DMS53 treated with DMSO at 0.1 percent for 48 hours (cell line): ENCODE results near the gene DNAJC15.
"Not testable (repeated sequence)": the region's sequence is repeated elsewhere in the genome, so short reads cannot be mapped to it uniquely, and the experiment has no call there.

Source experiments
- DNase-seq: peaks from one replicate; lab custom pipeline; 2025; ENCODE audit not compliant: unreplicated experiment; lab: John Stamatoyannopoulos, UW

DNAJC15 gene

DNA sequence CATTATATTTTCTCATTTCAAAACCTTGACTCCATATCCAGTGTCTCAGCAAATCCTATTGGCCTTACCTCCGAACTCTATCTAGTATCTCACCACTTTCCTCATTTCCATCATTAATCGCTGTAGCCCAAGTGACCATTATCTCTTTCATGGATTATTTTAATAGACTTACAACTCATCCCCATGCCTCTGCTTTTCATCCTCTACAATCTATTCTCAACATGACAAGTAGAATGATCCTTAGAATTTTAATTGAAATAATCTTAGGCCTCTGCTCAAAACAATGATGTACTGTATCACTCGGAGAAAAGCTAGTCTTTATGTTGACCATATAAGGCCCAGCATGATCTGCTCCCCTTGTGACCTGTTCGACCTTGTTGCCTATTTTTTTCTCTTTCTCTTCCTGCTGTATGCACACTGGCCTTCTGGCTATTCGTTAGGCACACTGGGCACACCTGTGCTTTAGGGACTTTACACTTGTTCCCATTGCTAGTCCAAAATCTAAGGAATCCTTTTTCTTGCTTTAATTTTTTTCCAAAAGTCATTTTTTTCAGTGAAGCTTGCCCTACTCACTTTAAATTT, 21.4 kb downstream of the DNAJC15 start:
- DNase-seq = no peak

- DNase-seq = not testable (repeated sequence)
Observed at GRCh38 chr13:43045302-43045773, 22.0 kb downstream of the DNAJC15 start.

GRCh38 chr13:43046259-43046658, 22.9 kb downstream of the DNAJC15 start:
- DNase-seq = no peak

DNA sequence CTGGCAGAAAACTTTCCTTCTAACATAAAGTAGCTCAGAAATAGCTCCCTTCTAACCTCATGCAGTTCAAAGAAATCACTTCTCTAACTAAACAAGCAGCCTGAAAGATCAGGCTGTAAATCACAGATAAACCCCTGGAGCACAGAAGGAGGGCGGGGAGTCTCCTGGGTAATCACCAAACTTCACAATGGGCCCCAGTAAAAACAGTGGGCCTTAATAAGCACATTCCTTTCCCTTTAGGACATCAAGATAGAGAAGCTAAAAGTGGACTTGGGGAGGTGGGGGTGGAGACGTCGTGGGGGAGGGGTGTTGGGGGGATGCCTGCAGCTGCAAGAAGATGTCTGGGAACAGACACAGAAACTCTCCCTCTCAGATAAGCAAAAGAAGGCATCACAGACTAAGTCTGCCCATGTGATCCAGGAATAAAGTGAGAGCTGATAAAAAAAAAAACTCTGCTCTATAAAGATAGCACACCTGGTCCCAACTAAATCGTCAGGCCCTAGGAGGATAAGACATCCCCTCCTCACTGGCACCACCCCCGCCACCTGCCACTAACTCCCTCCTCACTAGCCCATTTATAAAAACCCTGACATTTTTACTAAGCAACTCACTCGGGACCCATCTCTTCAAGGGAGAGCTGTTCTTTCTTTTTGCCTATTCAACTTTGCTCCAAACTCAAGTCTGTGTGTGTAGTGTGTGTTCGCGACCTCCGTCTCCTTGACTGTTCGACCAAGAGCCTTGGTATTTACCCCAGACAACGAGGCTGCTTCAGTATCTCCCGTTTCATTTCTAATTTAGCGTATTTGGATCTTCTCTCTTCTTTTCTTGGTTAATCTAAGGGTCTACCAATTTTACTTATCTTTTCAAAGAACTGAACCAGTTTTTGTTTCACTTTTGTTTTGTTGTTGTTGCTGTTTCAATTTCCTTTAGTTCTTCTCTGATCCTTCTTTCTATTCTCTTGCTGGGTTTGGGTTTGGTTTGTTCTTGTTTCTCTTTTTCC, 31.7 kb downstream of the DNAJC15 start:
- no peak for DNase-seq

- DNase-seq = no peak
Observed at GRCh38 chr13:43057653-43058317, 34.4 kb downstream of the DNAJC15 start.

DNA sequence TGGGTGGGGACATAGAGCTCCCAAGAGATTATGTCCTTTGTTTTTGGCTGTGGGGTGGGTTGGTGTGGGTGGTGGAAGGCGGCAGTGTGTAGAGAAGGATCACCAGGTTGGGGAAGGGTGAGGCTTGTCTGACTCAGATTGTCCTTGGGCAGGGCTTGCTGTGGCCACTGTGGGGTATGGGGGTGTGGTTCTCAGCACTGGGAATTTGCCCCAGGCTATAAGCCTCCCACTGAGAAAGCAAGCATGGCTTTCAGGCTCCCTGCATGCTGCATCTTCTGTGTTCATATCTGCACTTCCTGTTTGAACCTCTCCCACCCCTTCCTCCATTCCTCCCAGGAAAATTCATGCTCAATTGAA, 34.9 kb downstream of the DNAJC15 start:
- DNase-seq = no peak

DNA sequence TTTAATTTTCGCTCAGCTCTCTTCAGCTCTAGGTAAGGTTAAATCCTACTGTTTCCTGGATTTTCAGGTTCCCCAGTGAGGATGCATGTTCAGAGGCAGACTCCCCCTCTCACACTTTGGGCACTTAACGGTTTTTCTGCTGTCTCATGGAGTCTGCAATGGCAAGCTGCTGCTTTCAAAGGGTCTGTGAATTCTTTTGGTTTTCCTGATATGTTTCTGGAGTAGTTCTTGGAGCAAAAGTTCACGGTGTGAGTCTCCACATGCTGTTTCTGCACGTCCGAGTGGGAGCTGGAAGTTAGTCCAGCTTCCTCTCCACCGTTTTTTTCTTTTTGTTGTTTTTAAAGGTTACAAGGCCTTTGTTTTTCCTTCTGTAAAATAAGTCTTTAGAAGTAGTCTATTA, 35.4 kb downstream of the DNAJC15 start:
- no peak for DNase-seq

DNA sequence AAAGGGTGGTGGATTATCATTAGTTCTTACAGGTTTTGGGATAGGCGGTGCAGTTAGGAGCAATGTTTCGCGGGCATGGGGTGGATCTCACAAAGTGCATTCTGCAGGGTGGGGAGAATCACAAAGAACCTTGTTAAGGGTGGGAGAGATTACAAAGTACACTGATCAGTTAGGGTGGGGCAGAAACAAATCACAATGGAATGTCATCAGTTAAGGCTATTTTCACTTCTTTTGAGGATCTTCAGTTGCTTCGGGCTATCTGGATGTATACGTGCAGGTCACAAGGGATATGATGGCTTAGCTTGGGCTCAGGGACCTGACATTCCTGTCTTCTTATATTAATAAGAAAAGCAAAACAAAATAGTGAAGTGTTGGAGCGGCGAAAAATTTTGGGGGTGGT, 36.4 kb downstream of the DNAJC15 start:
- not testable (repeated sequence) for DNase-seq

DNA sequence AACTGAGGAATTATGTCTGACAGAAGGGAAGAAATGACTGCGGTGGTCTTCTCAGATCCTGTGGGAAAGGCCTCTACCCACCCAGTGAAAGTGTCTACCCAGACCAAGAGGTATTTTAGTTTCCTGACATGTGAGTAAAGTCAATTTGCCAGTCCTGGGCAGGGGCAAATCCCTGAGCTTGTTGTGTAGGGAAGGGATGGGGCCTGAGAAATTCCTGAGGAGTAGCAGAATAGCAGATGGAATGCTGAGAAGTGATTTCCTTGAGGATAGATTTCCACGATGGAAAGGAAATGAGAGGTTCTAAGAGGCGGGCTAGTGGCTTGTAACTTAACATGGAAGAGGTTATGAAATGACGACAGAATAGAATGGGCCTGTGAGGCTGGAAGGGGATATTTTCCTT, 37.4 kb downstream of the DNAJC15 start:
- DNase-seq = not testable (repeated sequence)

- no peak for DNase-seq
Observed at GRCh38 chr13:43061496-43062280, 38.3 kb downstream of the DNAJC15 start.

DNA sequence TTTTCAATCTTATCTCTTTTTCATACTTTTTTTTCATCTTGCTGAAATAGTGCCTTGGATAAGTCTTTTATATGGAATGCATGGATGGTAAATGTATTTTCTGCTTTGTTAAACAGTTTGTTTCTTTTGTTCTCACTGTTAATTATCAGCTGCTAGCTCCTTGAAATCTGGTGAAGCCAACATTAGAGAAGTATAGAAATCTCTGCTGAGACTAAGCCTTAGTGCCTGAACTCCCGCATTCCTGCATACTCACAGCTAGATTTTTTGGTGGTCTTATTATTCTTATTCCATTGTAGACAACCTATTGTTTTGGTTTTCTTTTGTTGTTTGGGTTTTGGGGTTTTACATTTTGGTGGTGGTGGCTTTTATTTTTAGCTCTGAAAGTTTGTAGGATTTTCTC, 48.4 kb downstream of the DNAJC15 start:
- DNase-seq = no peak

DNA sequence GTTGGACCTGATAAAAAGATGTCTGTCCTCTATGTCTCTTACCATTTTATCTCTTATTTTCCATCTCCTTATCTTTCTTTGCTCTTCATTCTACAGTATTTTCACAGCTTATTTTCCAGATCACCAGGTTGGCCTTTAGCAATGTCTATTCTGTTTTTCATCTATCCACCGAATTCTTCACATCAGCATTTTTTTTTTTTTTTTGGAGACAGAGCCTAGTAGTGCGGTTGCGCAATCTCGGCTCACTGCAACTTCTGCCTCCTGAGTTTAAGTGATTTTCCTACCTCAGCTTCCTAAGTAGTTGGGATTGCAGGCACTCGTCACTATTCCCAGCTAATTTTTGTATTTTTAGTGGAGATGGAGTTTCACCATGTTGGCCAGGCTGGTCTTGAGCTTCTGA, 49.0 kb downstream of the DNAJC15 start:
- DNase-seq = no peak

DNA sequence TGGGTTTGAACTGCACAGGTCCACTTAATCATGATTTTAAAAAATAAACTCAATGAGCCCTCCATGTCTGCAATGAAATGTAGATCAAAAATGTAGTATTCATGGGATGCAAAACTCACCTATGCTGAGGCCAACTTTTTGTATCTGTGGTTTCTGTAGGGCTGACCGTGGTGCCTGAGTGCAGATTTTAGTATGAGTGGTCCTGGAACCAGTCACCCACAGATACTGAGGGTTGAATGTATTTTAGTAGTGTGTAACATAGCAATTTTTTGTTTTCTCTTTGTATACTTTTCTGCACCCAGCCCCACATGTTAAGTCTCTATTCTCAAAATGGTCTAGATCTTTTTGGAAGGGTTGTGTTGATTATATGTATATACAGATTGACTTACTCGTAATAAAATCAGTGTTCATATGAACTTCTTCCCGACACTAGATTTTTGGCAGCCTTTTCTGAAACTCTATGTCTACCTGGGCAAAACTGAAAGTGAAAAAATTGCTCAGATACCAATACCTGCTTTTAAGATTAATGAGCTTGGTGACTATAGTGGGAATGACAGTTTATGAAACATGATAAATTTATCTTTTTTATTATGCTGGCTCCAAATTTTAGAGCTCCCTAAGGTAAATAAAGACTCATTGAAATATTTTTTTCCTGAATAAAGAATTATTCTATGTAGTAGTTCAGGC, 51.6 kb downstream of the DNAJC15 start:
- no peak for DNase-seq

DNA sequence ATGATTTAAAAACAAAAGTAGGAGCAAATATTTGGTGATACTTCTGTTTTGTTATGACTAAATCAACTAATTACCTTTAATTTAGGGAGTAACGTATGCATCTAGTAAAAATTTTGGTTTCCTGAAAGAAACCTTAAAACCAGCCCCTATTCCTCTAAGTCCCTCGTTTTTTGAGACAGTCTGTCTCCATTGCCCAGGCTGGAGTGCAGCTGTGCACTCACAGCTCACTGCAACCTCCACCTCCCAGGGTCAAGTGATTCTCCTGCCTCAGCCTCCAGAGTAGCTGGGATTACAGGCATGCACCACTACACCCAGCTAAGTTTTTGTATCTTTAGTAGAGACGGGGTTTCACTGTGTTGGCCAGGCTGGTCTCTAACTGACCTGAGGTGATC, 52.1 kb downstream of the DNAJC15 start:
- not testable (repeated sequence) for DNase-seq

DNA sequence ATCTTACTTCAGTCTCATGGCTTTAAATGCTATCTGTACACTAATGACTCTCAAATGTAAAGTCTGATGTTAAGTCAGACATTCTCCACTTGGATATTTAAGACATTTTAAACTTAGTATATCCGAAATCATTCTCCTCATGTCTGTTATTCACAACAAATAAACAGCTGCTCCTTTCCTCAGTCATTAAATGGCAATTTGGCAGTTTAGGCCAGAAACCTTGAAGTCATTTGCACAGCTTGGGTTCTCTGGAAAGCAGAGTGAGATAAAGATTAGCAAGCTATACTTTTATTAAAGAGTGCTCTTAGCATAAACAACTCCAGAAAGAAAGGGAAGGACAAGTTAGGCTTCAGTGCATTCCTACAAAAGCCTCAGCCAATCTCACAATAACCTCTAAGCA, 53.7 kb downstream of the DNAJC15 start:
- DNase-seq = no peak

- no peak for DNase-seq
Observed at GRCh38 chr13:43077461-43077860, 54.1 kb downstream of the DNAJC15 start.

GRCh38 chr13:43077906-43078305, 54.5 kb downstream of the DNAJC15 start:
- DNase-seq = no peak

- no peak for DNase-seq
Observed at GRCh38 chr13:43078399-43078798, 55.0 kb downstream of the DNAJC15 start.

DNA sequence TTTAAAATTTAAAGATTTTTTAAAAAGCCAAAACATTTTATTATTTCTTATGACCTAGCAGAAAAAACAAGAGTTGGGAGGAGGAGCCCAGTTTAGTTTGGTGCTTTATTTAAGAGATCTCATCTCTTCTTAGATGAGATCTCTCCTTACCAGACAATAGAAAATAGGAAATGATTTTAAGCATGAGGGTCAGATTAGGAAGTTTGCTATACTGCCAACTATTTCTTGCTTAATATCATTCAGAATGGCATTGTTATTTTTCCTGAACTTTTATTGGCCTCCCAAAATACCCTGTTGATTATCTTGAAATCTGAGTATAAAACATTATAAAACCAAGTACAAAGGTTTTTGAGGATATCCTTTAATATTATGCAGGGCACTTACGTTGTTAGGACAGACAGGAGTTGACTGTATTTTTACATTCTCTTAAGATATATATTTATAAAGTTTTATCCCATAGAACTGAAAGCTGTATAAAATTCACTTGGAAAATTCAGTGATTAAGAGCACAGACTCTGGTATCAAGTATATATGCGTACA, 56.1 kb downstream of the DNAJC15 start:
- DNase-seq = no peak

GRCh38 chr13:43080199-43080598, 56.8 kb downstream of the DNAJC15 start:
- DNase-seq = no peak
